H1 (cell line): Measurements from ENCODE around the gene B4GALT5. TPM values are rescaled to one million over a fixed set of nuclear protein-coding genes. Genes with fewer than 3 reads are reported as not detected.

Experiments used
- CTCF ChIA-PET: fragments of 300-600 bp; sonication (Branson Sonifier 250); formaldehyde crosslinking; loops from one replicate; lab custom pipeline; 2021; ENCODE audit not compliant: partially characterized antibody; lab: Charles Lee
- POLR2A ChIA-PET: fragments of 300-600 bp; sonication (Branson Sonifier 250); formaldehyde crosslinking; loops from one replicate; lab custom pipeline; 2021; ENCODE audit warnings: inconsistent platforms; ENCODE audit not compliant: partially characterized antibody; lab: Charles Lee
- DNase-seq, 2 experiments: peaks; one replicate each; pipeline versions ENCODE4 v3.0.0 to v3.0.0-alpha.2; 2010 to 2022; ENCODE audit warnings: low spot score in 2 of 2, low read depth in 1 of 2, mixed read lengths in 1 of 2
- FAIRE-seq: peaks from 2 replicates; lab custom pipeline; 2011; peaks lifted over from hg19 to GRCh38; lab: Jason Lieb, UNC
- H2AFZ ChIP-seq: 2 replicates; pipeline ENCODE4 v1.8.1; 2012; ENCODE audit warnings: low read length, inconsistent platforms
- H2AK5ac ChIP-seq: 2 replicates; pipeline ENCODE4 v1.6.1; 2013; ENCODE audit warnings: low read depth, low read length
- H2BK120ac ChIP-seq: replicated peaks from 2 replicates; pipeline ENCODE3; 2013; ENCODE audit warnings: low read depth, low read length, inconsistent platforms
- H2BK12ac ChIP-seq: 2 replicates; pipeline ENCODE4 v1.6.1; 2013; ENCODE audit warnings: low read depth, low read length
- H2BK15ac ChIP-seq: 2 replicates; pipeline ENCODE4 v1.6.1; 2013; ENCODE audit warnings: low read length
- H2BK20ac ChIP-seq: 2 replicates; pipeline ENCODE4 v1.6.1; 2013; ENCODE audit warnings: low read length
- H2BK5ac ChIP-seq: 2 replicates; pipeline ENCODE4 v1.6.1; 2013; ENCODE audit warnings: low read depth, low read length
- H3K14ac ChIP-seq: 2 replicates; pipeline ENCODE4 v1.6.1; 2013; ENCODE audit warnings: inconsistent platforms; ENCODE audit not compliant: insufficient read length
- H3K18ac ChIP-seq: 2 replicates; pipeline ENCODE4 v1.6.1; 2013; ENCODE audit warnings: low read length; ENCODE audit errors: extremely low read depth
- H3K23ac ChIP-seq: 2 replicates; pipeline ENCODE4 v1.6.1; 2013; ENCODE audit warnings: inconsistent platforms; ENCODE audit not compliant: insufficient read length
- H3K23me2 ChIP-seq: 2 replicates; pipeline ENCODE4 v1.6.1; 2013; ENCODE audit warnings: low read depth, low read length
- H3K27ac ChIP-seq: 2 replicates; pipeline ENCODE4 v1.6.1; 2011; ENCODE audit warnings: low read depth, low read length, inconsistent platforms
- H3K27me3 ChIP-seq, 4 experiments: replicated peaks in 1 of 4; 1 replicate in 1 of 4; 2 replicates in 3 of 4; pipeline versions ENCODE4 v1.6.1 to v1.8.1; 2011 to 2013; ENCODE audit warnings: low read length in 3 of 4, mild to moderate bottlenecking in 3 of 4, inconsistent platforms in 2 of 4, mixed read lengths in 2 of 4, moderate library complexity in 1 of 4; ENCODE audit not compliant: control insufficient read depth in 3 of 4, insufficient read depth in 3 of 4; ENCODE audit errors: extremely low read depth in 1 of 4
- H3K36me3 ChIP-seq, 4 experiments: 2 replicates each; pipeline versions ENCODE4 v1.6.1 to v1.8.1; 2011 to 2013; ENCODE audit warnings: mild to moderate bottlenecking in 4 of 4, low read length in 3 of 4, moderate library complexity in 2 of 4, control low read depth in 1 of 4, inconsistent platforms in 1 of 4; ENCODE audit not compliant: insufficient read depth in 4 of 4, control insufficient read depth in 2 of 4
- H3K4ac ChIP-seq: replicated peaks from 2 replicates; pipeline ENCODE3; 2013; ENCODE audit warnings: low read length, low read depth, mixed read lengths, inconsistent platforms; ENCODE audit not compliant: insufficient read length
- H3K4me1 ChIP-seq, 4 experiments: replicated peaks in 1 of 4; 1 replicate in 1 of 4; 2 replicates in 3 of 4; pipeline versions ENCODE4 v1.6.1 to v1.8.1; 2011 to 2013; ENCODE audit warnings: low read length in 3 of 4, inconsistent platforms in 2 of 4, mixed read lengths in 1 of 4; ENCODE audit not compliant: insufficient read depth in 4 of 4, control insufficient read depth in 3 of 4
- H3K4me2 ChIP-seq, 2 experiments: 2 replicates each; pipeline versions ENCODE4 v1.6.1 to v1.8.1; 2011 to 2013; ENCODE audit warnings: low read depth in 2 of 2, low read length in 2 of 2, control low read depth in 1 of 2, inconsistent platforms in 1 of 2, mild to moderate bottlenecking in 1 of 2; ENCODE audit not compliant: insufficient read depth in 1 of 2
- H3K4me3 ChIP-seq, 4 experiments: fragments of 200-600, 300-600 bp in 1 of 4; sonication (generic), shearing (Covaris generic), sonication (Bioruptor Twin) in 1 of 4; 2 replicates each; pipeline versions ENCODE4 v1.5.1 to v1.8.1; 2011 to 2016; ENCODE audit warnings: low read length in 4 of 4, low read depth in 3 of 4, control low read depth in 2 of 4, inconsistent platforms in 2 of 4, mild to moderate bottlenecking in 2 of 4, mixed read lengths in 1 of 4, moderate library complexity in 1 of 4; ENCODE audit not compliant: insufficient read depth in 2 of 4; ENCODE audit errors: extremely low read depth in 1 of 4
- H3K56ac ChIP-seq: replicated peaks from 2 replicates; pipeline ENCODE3; 2013; ENCODE audit warnings: low read depth, mild to moderate bottlenecking, mixed read lengths, low read length, inconsistent platforms; ENCODE audit not compliant: insufficient read length
- H3K79me1 ChIP-seq: 2 replicates; pipeline ENCODE4 v1.6.1; 2013; ENCODE audit warnings: low read depth, low read length, control low read depth
- H3K79me2 ChIP-seq, 2 experiments: 2 replicates each; pipeline versions ENCODE4 v1.6.1 to v1.8.1; 2012 to 2013; ENCODE audit warnings: low read length in 2 of 2, mild to moderate bottlenecking in 2 of 2, inconsistent platforms in 1 of 2; ENCODE audit not compliant: insufficient read depth in 2 of 2, control insufficient read depth in 1 of 2
- H3K9ac ChIP-seq, 4 experiments: replicated peaks in 1 of 4; 1 replicate in 1 of 4; 2 replicates in 3 of 4; pipeline versions ENCODE4 v1.6.1 to v1.8.1; 2011 to 2013; ENCODE audit warnings: low read depth in 3 of 4, low read length in 3 of 4, control low read depth in 2 of 4, mild to moderate bottlenecking in 2 of 4, moderate library complexity in 2 of 4, inconsistent platforms in 1 of 4; ENCODE audit errors: extremely low read depth in 1 of 4
- H3K9me3 ChIP-seq, 2 experiments: 2 replicates each; pipeline versions ENCODE4 v1.6.1 to v1.8.1; 2012 to 2013; ENCODE audit warnings: mild to moderate bottlenecking in 2 of 2, moderate library complexity in 2 of 2, control low read depth in 1 of 2, inconsistent platforms in 1 of 2, low read depth in 1 of 2, low read length in 1 of 2, mixed read lengths in 1 of 2; ENCODE audit not compliant: insufficient read depth in 2 of 2
- H4K20me1 ChIP-seq, 2 experiments: replicated peaks in 1 of 2; 2 replicates each; pipeline versions ENCODE3 to v1.8.1; 2011 to 2013; ENCODE audit warnings: inconsistent platforms in 2 of 2, low read length in 2 of 2, mild to moderate bottlenecking in 1 of 2; ENCODE audit not compliant: insufficient read depth in 2 of 2, control insufficient read depth in 1 of 2
- H4K5ac ChIP-seq: 2 replicates; pipeline ENCODE4 v1.6.1; 2013; ENCODE audit warnings: low read length, low read depth, mixed read lengths, inconsistent platforms; ENCODE audit not compliant: insufficient read length
- H4K8ac ChIP-seq: 2 replicates; pipeline ENCODE4 v1.8.0; 2013; ENCODE audit warnings: mild to moderate bottlenecking, moderate library complexity, low read length, inconsistent platforms; ENCODE audit not compliant: insufficient read depth; ENCODE audit errors: extremely low read depth
- H4K91ac ChIP-seq: replicated peaks from 2 replicates; pipeline ENCODE3; 2013; ENCODE audit warnings: low read length, mixed read lengths, inconsistent platforms; ENCODE audit not compliant: insufficient read length
- BACH1 ChIP-seq: IDR thresholded peaks from 2 replicates; pipeline ENCODE4 v1.6.1; 2012; ENCODE audit warnings: low read length, improper control_type of control experiment
- CHD1 ChIP-seq: IDR thresholded peaks from 2 replicates; pipeline ENCODE4 v1.6.1; 2012; ENCODE audit warnings: low read depth, low read length, improper control_type of control experiment
- CTBP2 ChIP-seq: IDR thresholded peaks from 2 replicates; pipeline ENCODE4 v1.7.0; 2011; ENCODE audit warnings: borderline replicate concordance, mild to moderate bottlenecking, moderate library complexity, mixed read lengths, low read length; ENCODE audit not compliant: insufficient read depth, insufficient read length
- EP300 ChIP-seq, 2 experiments: IDR thresholded peaks; 1 replicate in 1 of 2; 2 replicates in 1 of 2; pipeline ENCODE4 v1.6.1; 2011 to 2012; ENCODE audit warnings: low read depth in 2 of 2, low read length in 2 of 2, mild to moderate bottlenecking in 2 of 2, borderline replicate concordance in 1 of 2, inconsistent platforms in 1 of 2, moderate library complexity in 1 of 2
- JUND ChIP-seq: IDR thresholded peaks from 2 replicates; pipeline ENCODE4 v1.6.1; 2011; ENCODE audit warnings: mild to moderate bottlenecking, improper control_type of control experiment, low read length
- NRF1 ChIP-seq: IDR thresholded peaks from 2 replicates; pipeline ENCODE4 v1.6.1; 2011; ENCODE audit warnings: mild to moderate bottlenecking, low read depth, low read length, improper control_type of control experiment
- RBBP5 ChIP-seq: IDR thresholded peaks from 2 replicates; pipeline ENCODE4 v1.7.1; 2012; ENCODE audit warnings: low read depth, mild to moderate bottlenecking, inconsistent platforms, low read length, moderate library complexity, borderline replicate concordance
- SIN3A ChIP-seq, 2 experiments: IDR thresholded peaks in 1 of 2; conservative IDR thresholded peaks in 1 of 2; 2 replicates each; pipeline ENCODE4 v1.6.1; 2011 to 2012; ENCODE audit warnings: low read length in 2 of 2, improper control_type of control experiment in 1 of 2, low read depth in 1 of 2, mild to moderate bottlenecking in 1 of 2
- SP4 ChIP-seq: IDR thresholded peaks from 2 replicates; pipeline ENCODE4 v1.6.1; 2012; ENCODE audit warnings: low read length, inconsistent platforms
- TAF7 ChIP-seq: optimal IDR thresholded peaks from 2 replicates; pipeline ENCODE3; 2011; ENCODE audit warnings: low read depth, mild to moderate bottlenecking, inconsistent platforms, low read length, moderate library complexity, borderline replicate concordance
- TBP ChIP-seq: IDR thresholded peaks from 2 replicates; pipeline ENCODE4 v1.6.1; 2011; ENCODE audit warnings: low read depth, low read length, improper control_type of control experiment
- USF2 ChIP-seq: IDR thresholded peaks from 2 replicates; pipeline ENCODE4 v1.6.1; 2011; ENCODE audit warnings: low read length, improper control_type of control experiment
- WGBS, 2 experiments: shearing (Covaris generic) in 1 of 2; methylation state at CpG; one replicate each; pipeline versions ENCODE4 v1.1.6 to v1.1.7; 2013 to 2015; ENCODE audit warnings: low lambda C conversion rate in 2 of 2, mixed read lengths in 2 of 2, inconsistent platforms in 1 of 2, low coverage in 1 of 2, missing lambda C conversion rate in 1 of 2; ENCODE audit not compliant: insufficient replicate concordance in 2 of 2, insufficient coverage in 1 of 2, insufficient read length in 1 of 2; ENCODE audit errors: extremely low coverage in 1 of 2, missing lambda C conversion rate in 1 of 2; 5-methylcytosine and 5-hydroxymethylcytosine counted together
- polyA plus RNA-seq, 7 experiments: library from polyadenylated mRNA; depleted of rRNA in 3 of 7; stranded (reverse) in 5 of 7; unstranded in 2 of 7; fragments of >200 nt in 5 of 7; fragments of 200-250 nt in 2 of 7; gene quantifications; 1 replicate in 5 of 7; 2 replicates in 1 of 7; 4 replicates in 1 of 7; pipeline versions ENCODE4 v1.2.1 to v1.2.3, GENCODE V29; 2011 to 2013; ENCODE audit warnings: missing spikeins in 2 of 7, mixed read lengths in 2 of 7
- total RNA-seq: library from RNA; stranded (reverse); fragmentation: NEBNext Ultra II Directional; extraction: Animal tissue kit (Norgen Biotek cat#: 25700); gene quantifications from 2 replicates; pipeline ENCODE4 v1.2.1, GENCODE V29; 2021

Gene B4GALT5
- total and polyA plus RNA-seq, 2 of the 8 experiments (the other 6 are each of a cell fraction or from before 2014, with no cell fraction given) = 46.5 to 75.4 TPM

- H3K14ac ChIP-seq = no peak overlapping the region
- H3K23me2 ChIP-seq = no peaks in the 10 kb centered on the region
- H3K4me3 ChIP-seq = no peak overlapping the region
- H2BK12ac ChIP-seq = no peak overlapping the region
- WGBS, 2 experiments = 75% methylated on average over 5 of the region's 5 CpGs; no CpG with 5 or more reads in 1 of the 2 experiments
- H3K36me3 ChIP-seq = no peaks in the 10 kb centered on the region
- H3K79me1 ChIP-seq = no peaks in the 10 kb centered on the region; the same call in 1 of the 2 replicates
- no peak overlapping the region for H3K4ac ChIP-seq
- H3K23ac ChIP-seq = no peak overlapping the region
- peak overlapping the region; percentile 9; a peak in 2 of 4 replicates for H3K4me2 ChIP-seq
- H3K79me2 ChIP-seq = peaks cover 47 to 98% of the 10 kb centered on the region in 2 experiments
- H4K8ac ChIP-seq = no peak overlapping the region
- DNase-seq (no peak), FAIRE-seq (no peak)
- H3K18ac ChIP-seq = no peak overlapping the region
- H2BK120ac ChIP-seq = no peak overlapping the region
- H3K9ac ChIP-seq = no peak overlapping the region
- H4K20me1 ChIP-seq = peaks cover 22 to 28% of the 10 kb centered on the region in 2 experiments
- CTCF ChIA-PET = interaction anchor here (0.7 to 1.7 kb wide), 6 partner anchors 8 to 182 kb away, joined by 3 to 4 read pairs (median 3); no protein-coding TSS in a partner anchor
- no peak overlapping the region for H3K27ac ChIP-seq
- H2AK5ac ChIP-seq = no peak overlapping the region
- H3K56ac ChIP-seq = no peak overlapping the region
- H2BK20ac ChIP-seq = no peak overlapping the region
- POLR2A ChIA-PET = interaction anchor here (0.6 to 1.4 kb wide), 6 partner anchors 8 to 106 kb away, joined by 3 to 4 read pairs (median 4); partner anchors contain the start of gene SLC9A8
- H2AFZ ChIP-seq = no peak overlapping the region
- H4K91ac ChIP-seq = no peak overlapping the region
- no peaks in the 10 kb centered on the region for H3K9me3 ChIP-seq
- H2BK5ac ChIP-seq = no peak overlapping the region
- H2BK15ac ChIP-seq = no peak overlapping the region
- no peak overlapping the region for H4K5ac ChIP-seq
- H3K4me1 ChIP-seq = peaks cover 2 to 13% (median 7%) of the 10 kb centered on the region in 4 experiments; a peak in 6 of 7 replicates
- H3K27me3 ChIP-seq = no peaks in the 10 kb centered on the region
- TF ChIP-seq USF2 (no peak), JUND (no peak), RBBP5 (no peak), CHD1 (no peak), CTBP2 (no peak), SIN3A (conservative IDR thresholded peaks at IDR 0.05 in 1 of 2, IDR thresholded peaks at IDR 0.05 in 1 of 2; ENCODE audit: low read depth in 1 of 2, low read length in 2 of 2) (no peak), NRF1 (no peak), TAF7 (no peak), TBP (no peak), EP300 (IDR thresholded peaks at IDR 0.05; ENCODE audit: borderline replicate concordance in 1 of 2, low read depth in 2 of 2, low read length in 2 of 2) (no peak), SP4 (no peak), BACH1 (no peak)
Measured at GRCh38 chr20:49706630-49707091, 7.0 kb downstream of the B4GALT5 start.
